ENCODE data around the gene SPATA2L. TPM values are rescaled to one million over a fixed set of nuclear protein-coding genes. Genes with fewer than 3 reads are reported as not detected.
A peak's percentile ranks its signal among the peaks of the same experiment; 100 is the strongest.

SPATA2L gene
- total and polyA plus RNA-seq, 10 of the 15 experiments (the other 5 are each of a cell fraction or from before 2014, with no cell fraction given) = 0.20 to 6.9 (median 3.9) TPM; not detected in 1

GRCh38 chr16:89710709-89711564 is 9.4 kb upstream of the SPATA2L start:
- Histone ChIP-seq H3K4me1 (ENCODE audit: control insufficient read depth, insufficient read depth, low read length) (no peaks in the 10 kb centered on the region), H3K9ac (ENCODE audit: control insufficient read depth, insufficient read depth, low read length) (no peak overlapping the region), H3K27me3 (replicated peaks in 1 of 2; ENCODE audit: control insufficient read depth in 2 of 2, insufficient read depth in 2 of 2, low read length in 1 of 2) (no peaks in the 10 kb centered on the region), H3K4me2 (ENCODE audit: control insufficient read depth, insufficient read depth) (no peak overlapping the region), H3K4me3 (no peak overlapping the region), H3K27ac (ENCODE audit: control insufficient read depth, insufficient read depth) (no peak overlapping the region), H3K36me3 (ENCODE audit: control insufficient read depth in 2 of 2, insufficient read depth in 2 of 2, low read length in 1 of 2) (no peaks in the 10 kb centered on the region; a peak in 1 of 4 replicates), H4K20me1 (ENCODE audit: control insufficient read depth, insufficient read depth) (no peaks in the 10 kb centered on the region), H2AFZ (ENCODE audit: control insufficient read depth, low read depth, low read length) (no peak overlapping the region), H3K79me2 (ENCODE audit: control insufficient read depth, insufficient read depth, low read length) (peaks cover 7% of the 10 kb centered on the region), H3K9me3 (replicated peaks; ENCODE audit: control insufficient read depth, insufficient read depth, low read length) (no peaks in the 10 kb centered on the region)
- FAIRE-seq = no peak
- intact Hi-C loops (cut with micrococcal nuclease; ENCODE audit: unreplicated experiment) (no loop called here), in situ Hi-C loops (cut with MboI) (no loop called here)
- ChIA-PET POLR2A (no interaction called here), CTCF (no interaction called here), RAD21 (ENCODE audit: unreplicated experiment) (no interaction called here), SMC1A (ENCODE audit: uncharacterized antibody, unreplicated experiment) (no interaction called here)
- no peak; the same call in 2 of the 3 replicates for ATAC-seq
- no TSS peak for BruUV-seq (replicated peaks)
- DNase-seq (ENCODE audit: low read depth, low spot score) = no peak
- WGBS (ENCODE audit: insufficient coverage, insufficient replicate concordance, low lambda C conversion rate, missing lambda C conversion rate) = 81% methylated on average over 26 of the region's 63 CpGs
- TF ChIP-seq NR2F1 (conservative IDR thresholded peaks at IDR 0.05) = peak; percentile 21; the same call in 1 of the 2 replicates
- TF ChIP-seq CREM (IDR thresholded peaks at IDR 0.05; ENCODE audit: low read depth) = no peak

DNA sequence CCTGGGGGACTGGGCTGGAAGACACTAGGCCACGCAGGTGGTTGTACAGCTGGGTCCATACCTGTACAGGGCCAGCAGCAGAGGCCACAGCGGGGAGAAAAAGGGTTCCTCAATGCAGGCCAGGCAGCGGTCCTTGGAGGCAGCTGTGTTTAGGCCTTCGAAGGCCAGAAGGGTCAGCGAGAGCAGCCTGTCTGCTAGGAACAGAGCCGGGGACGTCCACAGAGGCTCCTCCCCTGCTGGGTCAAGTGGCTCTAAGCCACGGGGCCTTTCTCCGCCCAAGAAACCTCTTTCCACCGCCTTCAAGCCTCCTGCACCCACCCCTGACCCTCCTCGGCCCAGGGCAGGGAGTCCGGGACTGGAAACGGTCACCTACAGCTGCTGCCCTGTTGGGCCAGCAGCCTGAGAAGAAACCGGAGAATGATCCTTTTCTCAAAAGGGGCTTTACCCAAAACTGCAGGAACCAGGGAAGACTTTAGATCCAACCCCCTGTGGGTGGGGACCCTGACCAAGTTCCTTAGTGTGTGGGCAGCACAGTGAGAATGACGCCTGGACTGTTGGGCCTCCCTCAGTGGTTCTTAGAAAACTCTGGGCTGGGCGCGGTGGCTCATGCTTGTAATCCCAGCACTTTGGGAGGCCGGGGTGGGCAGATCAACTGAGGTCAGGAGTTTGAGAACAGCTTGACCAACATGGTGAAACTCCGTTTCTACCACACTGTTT is 8.4 kb upstream of the SPATA2L start:
- Histone ChIP-seq H3K27ac (ENCODE audit: control insufficient read depth, insufficient read depth) (no peak overlapping the region), H3K36me3 (ENCODE audit: control insufficient read depth in 2 of 2, insufficient read depth in 2 of 2, low read length in 1 of 2) (no peaks in the 10 kb centered on the region; a peak in 1 of 4 replicates), H3K4me3 (no peak overlapping the region), H2AFZ (ENCODE audit: control insufficient read depth, low read depth, low read length) (no peak overlapping the region), H3K4me2 (ENCODE audit: control insufficient read depth, insufficient read depth) (no peak overlapping the region), H4K20me1 (ENCODE audit: control insufficient read depth, insufficient read depth) (no peaks in the 10 kb centered on the region), H3K4me1 (ENCODE audit: control insufficient read depth, insufficient read depth, low read length) (no peaks in the 10 kb centered on the region), H3K79me2 (ENCODE audit: control insufficient read depth, insufficient read depth, low read length) (peaks cover 7% of the 10 kb centered on the region), H3K9ac (ENCODE audit: control insufficient read depth, insufficient read depth, low read length) (no peak overlapping the region), H3K27me3 (replicated peaks in 1 of 2; ENCODE audit: control insufficient read depth in 2 of 2, insufficient read depth in 2 of 2, low read length in 1 of 2) (no peaks in the 10 kb centered on the region), H3K9me3 (replicated peaks; ENCODE audit: control insufficient read depth, insufficient read depth, low read length) (no peaks in the 10 kb centered on the region)
- BruUV-seq (replicated peaks) = no TSS peak
- ChIA-PET RAD21 (ENCODE audit: unreplicated experiment) (interaction anchor here (1.0 kb wide), 1 partner anchor 151 kb away, joined by 3 read pairs; no protein-coding TSS in a partner anchor), SMC1A (ENCODE audit: uncharacterized antibody, unreplicated experiment) (no interaction called here), CTCF (interaction anchor here (5.0 to 5.4 kb wide), 2 partner anchors 82 to 152 kb away, joined by 82 to 119 read pairs; no protein-coding TSS in a partner anchor), POLR2A (interaction anchor here (1.1 kb wide), 1 partner anchor 43 kb away, joined by 3 read pairs; no protein-coding TSS in a partner anchor)
- WGBS (ENCODE audit: insufficient coverage, insufficient replicate concordance, low lambda C conversion rate, missing lambda C conversion rate) = 72% methylated on average over 19 of the region's 19 CpGs
- intact Hi-C loops (cut with micrococcal nuclease; ENCODE audit: unreplicated experiment) (loop anchor here (10.0 kb wide), 1 partner anchor 205 kb away; the partner anchor contains the start of gene MC1R), in situ Hi-C loops (cut with MboI) (loop anchor here (10.0 kb wide), 1 partner anchor 85 kb away; no protein-coding TSS in a partner anchor)
- ATAC-seq (no peak), DNase-seq (ENCODE audit: low read depth, low spot score) (no peak), FAIRE-seq (no peak)
- TF ChIP-seq TBL1XR1 (IDR thresholded peaks at IDR 0.05; ENCODE audit: low read depth, low read length) (no peak), CUX1 (IDR thresholded peaks at IDR 0.05; ENCODE audit: insufficient replicate concordance, low read depth, low read length) (no peak)
